A549 treated with dexamethasone at 1 μM for 4 hours (cell line): ENCODE results near the gene GNPTAB. TPM values are rescaled to one million over a fixed set of nuclear protein-coding genes. Genes with fewer than 3 reads are reported as not detected.

Source experiments
- total RNA-seq: library from RNA; stranded (reverse); fragments of 200-300 nt; extraction: Qiagen RNA extraction; gene quantifications from 5 replicates; pipeline ENCODE4 v1.2.3, GENCODE V29; 2022

GNPTAB gene
- total RNA-seq, result 10.5 to 17.3 TPM (median 15.7 TPM) in 5 replicates

GRCh38 chr12:101830367-101831325 is at the start of gene GNPTAB:
Gene GNPTAB, minus strand, starts transcription at chr12:101830959. Its CDS starts 284 bp downstream, at chr12:101830675.

GRCh38 chr12:101876861-101877805 is 46.4 kb upstream of the GNPTAB start, which contains the start of gene DRAM1:
Gene DRAM1, plus strand, starts transcription at chr12:101877580. Its CDS starts 210 bp downstream, at chr12:101877790.

GRCh38 chr12:101738920-101739665 is 91.7 kb downstream of the GNPTAB start, which contains the start of gene SYCP3:
Gene SYCP3, minus strand, starts transcription at chr12:101739462. Its CDS starts 1,527 bp downstream, at chr12:101737935.

GRCh38 chr12:101697197-101697929 is 133.4 kb downstream of the GNPTAB start, which contains the start of gene CHPT1:
Gene CHPT1, plus strand, starts transcription at chr12:101697640. Its CDS starts 222 bp downstream, at chr12:101697862.

Other genes with a start within 250 kb of the GNPTAB start
- gene MYBPC1, start 236.0 kb downstream of the GNPTAB start, total RNA-seq, result 0.08 to 0.13 TPM in 2 of 5 replicates, not detected in the others
- gene CHPT1, start 133.3 kb downstream of the GNPTAB start, total RNA-seq, result 46.7 to 69.2 TPM (median 64.8 TPM) in 5 replicates
- gene SYCP3, start 91.5 kb downstream of the GNPTAB start, total RNA-seq, result 0.04 to 0.16 TPM (median 0.09 TPM) in 4 of 5 replicates, not detected in the other
- gene DRAM1, start 46.6 kb upstream of the GNPTAB start, total RNA-seq, result 18.2 to 20.5 TPM (median 18.5 TPM) in 5 replicates
- 30.5 to 35.2 TPM (median 31.7 TPM) in 5 replicates for gene WASHC3, start 231.0 kb upstream of the GNPTAB start, total RNA-seq